B cell (primary cell): ENCODE measurements around the gene ARMC12. TPM values are rescaled to one million over a fixed set of nuclear protein-coding genes. Genes with fewer than 3 reads are reported as not detected.
"Not testable (repeated sequence)": the region's sequence is repeated elsewhere in the genome, so short reads cannot be mapped to it uniquely, and the experiment has no call there.

Experiments used
- ATAC-seq: fragments of 200-7000 bp; cut with Tn5 transposase; one replicate; pipeline ENCODE4 v1.10.0; 2021; ENCODE audit warnings: low read depth, mild to moderate bottlenecking, moderate number of reproducible peaks, moderate library complexity
- CTCF ChIA-PET: fragments of 350-600 bp; sonication (Branson Sonifier 250); formaldehyde crosslinking; loops from one replicate; lab custom pipeline; 2021; ENCODE audit warnings: antibody characterized with exemption, inconsistent platforms; lab: Charles Lee
- POLR2A ChIA-PET: fragments of 350-600 bp; sonication (Branson Sonifier 250); formaldehyde crosslinking; loops from one replicate; lab custom pipeline; 2021; ENCODE audit warnings: antibody characterized with exemption; lab: Charles Lee
- DNase-seq: peaks from one replicate; pipeline ENCODE4 v3.0.0; 2013
- H2AFZ ChIP-seq: 2 replicates; pipeline ENCODE4 v1.6.1; 2012; ENCODE audit warnings: mild to moderate bottlenecking, low read depth, low read length; ENCODE audit not compliant: insufficient read depth, poor library complexity, severe bottlenecking
- H3K27ac ChIP-seq, 2 donors: 1 replicate in 1 of 2; 2 replicates in 1 of 2; pipeline ENCODE4 v1.5.1; 2012 to 2013; ENCODE audit warnings: low read length in 2 of 2, mild to moderate bottlenecking in 2 of 2, moderate library complexity in 1 of 2
- H3K27me3 ChIP-seq, 4 experiments: fragments of 200-600 bp in 1 of 4; sonication (generic) in 1 of 4; replicated peaks in 1 of 4; 1 replicate in 2 of 4; 2 replicates in 2 of 4; pipeline versions ENCODE4 v1.6.1 to v1.7.0; 2013 to 2016; ENCODE audit warnings: low read length in 3 of 4, mild to moderate bottlenecking in 2 of 4, mixed read lengths in 1 of 4, moderate library complexity in 1 of 4; ENCODE audit not compliant: insufficient read depth in 4 of 4, control insufficient read depth in 3 of 4; ENCODE audit errors: control extremely low read depth in 1 of 4
- H3K36me3 ChIP-seq, 2 experiments: replicated peaks in 1 of 2; 1 replicate in 1 of 2; 2 replicates in 1 of 2; pipeline versions ENCODE4 v1.6.1 to v1.7.1; 2013; ENCODE audit warnings: low read length in 1 of 2; ENCODE audit not compliant: insufficient read depth in 2 of 2, control insufficient read depth in 1 of 2; ENCODE audit errors: control extremely low read depth in 1 of 2, extremely low read depth in 1 of 2
- H3K4me1 ChIP-seq, 2 donors: fragments of 200-600 bp in 1 of 2; sonication (generic) in 1 of 2; 1 replicate in 1 of 2; 2 replicates in 1 of 2; pipeline versions ENCODE4 v1.5.1 to v1.6.1; 2013 to 2017; ENCODE audit warnings: low read length in 2 of 2; ENCODE audit not compliant: control insufficient read depth in 2 of 2, insufficient read depth in 2 of 2
- H3K4me2 ChIP-seq: replicated peaks from 2 replicates; pipeline ENCODE3; 2012; ENCODE audit warnings: mild to moderate bottlenecking, low read depth, low read length; ENCODE audit not compliant: poor library complexity, severe bottlenecking
- H3K4me3 ChIP-seq, 5 experiments: fragments of 200-600 bp in 1 of 5; sonication (generic) in 1 of 5; 1 replicate in 3 of 5; 2 replicates in 2 of 5; pipeline versions ENCODE4 v1.5.1 to v1.7.0; 2011 to 2016; ENCODE audit warnings: low read length in 4 of 5, mild to moderate bottlenecking in 4 of 5, low read depth in 2 of 5, control low read depth in 1 of 5, moderate library complexity in 1 of 5; ENCODE audit not compliant: insufficient read depth in 1 of 5; ENCODE audit errors: control extremely low read depth in 1 of 5, extremely low read depth in 1 of 5
- H3K79me2 ChIP-seq: fragments of 200-600 bp; sonication (generic); one replicate; pipeline ENCODE4 v1.6.0; 2016; ENCODE audit warnings: low read length; ENCODE audit not compliant: control insufficient read depth, insufficient read depth
- H3K9ac ChIP-seq: fragments of 200-600 bp; sonication (generic); 2 replicates; pipeline ENCODE4 v1.6.1; 2017; ENCODE audit warnings: mild to moderate bottlenecking, low read length, moderate library complexity
- H3K9me3 ChIP-seq, 3 donors: one replicate each; pipeline versions ENCODE4 v1.6.1 to v1.7.1; 2013; ENCODE audit warnings: low read length in 2 of 3; ENCODE audit not compliant: control insufficient read depth in 2 of 3, insufficient read depth in 1 of 3; ENCODE audit errors: control extremely low read depth in 1 of 3
- H4K20me1 ChIP-seq: 2 replicates; pipeline ENCODE4 v1.6.0; 2012; ENCODE audit warnings: mild to moderate bottlenecking, low read length; ENCODE audit not compliant: insufficient read depth, control insufficient read depth, poor library complexity, severe bottlenecking
- H3K27ac Mint-ChIP-seq: one replicate; pipeline ENCODE4 v1.8.0; 2021; ENCODE audit warnings: mixed read lengths
- H3K27me3 Mint-ChIP-seq: one replicate; pipeline ENCODE4 v1.8.0; 2021; ENCODE audit warnings: mixed read lengths
- H3K4me1 Mint-ChIP-seq: one replicate; pipeline ENCODE4 v1.8.0; 2021; ENCODE audit warnings: mixed read lengths
- H3K4me3 Mint-ChIP-seq: one replicate; pipeline ENCODE4 v1.8.0; 2021; ENCODE audit warnings: mixed read lengths
- H3K9me3 Mint-ChIP-seq: one replicate; pipeline ENCODE4 v1.8.0; 2022; ENCODE audit warnings: mixed read lengths; ENCODE audit not compliant: insufficient read depth
- EZH2 ChIP-seq: IDR thresholded peaks from 2 replicates; pipeline ENCODE4 v1.6.1; 2012; ENCODE audit warnings: borderline replicate concordance, low read depth, mild to moderate bottlenecking, moderate library complexity, low read length; ENCODE audit not compliant: insufficient read depth, poor library complexity, severe bottlenecking
- WGBS: methylation state at CpG from one replicate; pipeline ENCODE4 v1.1.5; 2013; ENCODE audit warnings: missing lambda C conversion rate; ENCODE audit not compliant: insufficient coverage; 5-methylcytosine and 5-hydroxymethylcytosine counted together
- intact Hi-C: fragments of 100-400 bp; cut with micrococcal nuclease; formaldehyde crosslinking; loops from one replicate; pipeline ENCODE4 v1.10.0; 2022
- polyA plus RNA-seq: library from polyadenylated mRNA; depleted of rRNA; stranded (reverse); fragments of >200 nt; gene quantifications from 2 replicates; pipeline ENCODE4 v1.2.3, GENCODE V29; 2012
- total RNA-seq, 2 donors: library from RNA; stranded (reverse); fragments of 120-200 nt in 1 of 2; gene quantifications; 1 replicate in 1 of 2; 2 replicates in 1 of 2; pipeline versions ENCODE4 v1.2.3 to v1.2.4, GENCODE V29; 2013 to 2022
- TF ChIP-seq, protein P1 (sequence below): fragments of 200-600 bp; IDR thresholded peaks from one replicate; pipeline ENCODE4 v1.8.0; 2022; ENCODE audit warnings: antibody characterized with exemption, mild to moderate bottlenecking

The ARMC12 gene
- total and polyA plus RNA-seq, 2 donors (not counting 1 experiment from before 2014, with no cell fraction given): 0.52 to 2.8 TPM

DNA sequence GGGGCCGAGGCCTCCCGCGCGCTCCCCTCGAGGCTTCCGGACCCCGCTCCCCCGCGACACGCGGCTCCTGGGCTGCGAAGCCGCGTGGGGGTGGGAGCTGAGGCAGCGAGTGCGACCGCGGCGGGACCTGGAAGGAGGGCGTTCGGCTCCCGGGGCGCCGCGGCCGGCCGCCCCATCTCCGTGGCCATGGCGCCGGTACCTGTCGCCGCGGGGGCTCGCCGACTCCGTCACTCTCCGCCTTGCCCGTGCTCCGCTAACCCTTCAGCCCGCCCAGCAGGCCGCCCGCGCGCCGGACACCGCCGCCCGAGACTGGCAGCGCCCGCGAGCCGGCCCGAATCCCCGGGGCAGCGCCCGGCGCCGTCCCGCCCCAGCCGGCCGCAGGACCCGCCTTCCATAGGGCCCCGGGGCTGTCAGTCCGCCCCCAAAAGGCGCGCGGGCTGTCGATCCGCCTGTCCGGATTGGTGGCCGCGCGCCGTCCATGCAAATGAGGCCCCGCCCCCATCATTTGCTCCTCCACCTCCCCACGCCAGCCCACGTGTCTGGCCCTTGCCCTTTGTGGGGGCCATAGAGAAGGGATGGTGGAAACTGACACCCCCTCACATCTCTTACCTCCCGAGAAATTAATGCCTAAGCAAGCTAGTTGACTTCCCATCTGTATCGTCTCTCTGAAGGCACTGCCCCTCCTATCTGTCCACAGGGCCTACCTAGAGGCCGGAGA, 48.1 kb upstream of the ARMC12 start, which contains the start of gene FKBP5:
FKBP5 (minus strand) TSS at position 311 of the 718 bp plus-strand sequence. CDS start 46,091 bp downstream, outside the sequence.
- peak within 1 kb of the TSS; percentile 25 to 60 for H3K27ac ChIP-seq
- H2AFZ ChIP-seq: peak within 1 kb of the TSS; percentile 76
- DNase-seq: peak; percentile 91
- peak within 1 kb of the TSS; percentile 97 for H3K4me3 Mint-ChIP-seq
- H3K9ac ChIP-seq: peak within 1 kb of the TSS; percentile 69
- no peaks in the 10 kb centered on the region for H4K20me1 ChIP-seq
- H3K4me2 ChIP-seq: peak within 1 kb of the TSS; percentile 96
- H3K4me1 Mint-ChIP-seq: peaks cover 17% of the 10 kb centered on the region
- peaks cover 0 to 3% (median 0%) of the 10 kb centered on the region in 3 donors for H3K9me3 ChIP-seq
- TF ChIP-seq, protein P1, sequence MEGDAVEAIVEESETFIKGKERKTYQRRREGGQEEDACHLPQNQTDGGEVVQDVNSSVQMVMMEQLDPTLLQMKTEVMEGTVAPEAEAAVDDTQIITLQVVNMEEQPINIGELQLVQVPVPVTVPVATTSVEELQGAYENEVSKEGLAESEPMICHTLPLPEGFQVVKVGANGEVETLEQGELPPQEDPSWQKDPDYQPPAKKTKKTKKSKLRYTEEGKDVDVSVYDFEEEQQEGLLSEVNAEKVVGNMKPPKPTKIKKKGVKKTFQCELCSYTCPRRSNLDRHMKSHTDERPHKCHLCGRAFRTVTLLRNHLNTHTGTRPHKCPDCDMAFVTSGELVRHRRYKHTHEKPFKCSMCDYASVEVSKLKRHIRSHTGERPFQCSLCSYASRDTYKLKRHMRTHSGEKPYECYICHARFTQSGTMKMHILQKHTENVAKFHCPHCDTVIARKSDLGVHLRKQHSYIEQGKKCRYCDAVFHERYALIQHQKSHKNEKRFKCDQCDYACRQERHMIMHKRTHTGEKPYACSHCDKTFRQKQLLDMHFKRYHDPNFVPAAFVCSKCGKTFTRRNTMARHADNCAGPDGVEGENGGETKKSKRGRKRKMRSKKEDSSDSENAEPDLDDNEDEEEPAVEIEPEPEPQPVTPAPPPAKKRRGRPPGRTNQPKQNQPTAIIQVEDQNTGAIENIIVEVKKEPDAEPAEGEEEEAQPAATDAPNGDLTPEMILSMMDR: no peak
- no peak for TF ChIP-seq EZH2
- H3K79me2 ChIP-seq: peaks cover 13% of the 10 kb centered on the region
- no peaks in the 10 kb centered on the region for H3K36me3 ChIP-seq
- peak within 1 kb of the TSS; percentile 55 to 82 (median 73) for H3K4me3 ChIP-seq
- H3K9me3 Mint-ChIP-seq: no peaks in the 10 kb centered on the region
- under 1% methylated on average over 69 of the region's 80 CpGs for WGBS
- peaks cover 5 to 11% of the 10 kb centered on the region in 2 donors for H3K4me1 ChIP-seq
- ATAC-seq: peak; percentile 95
- CTCF ChIA-PET: interaction anchor here (0.9 to 2.7 kb wide), 3 partner anchors 28 to 104 kb away, joined by 3 to 11 read pairs (median 4); no protein-coding TSS in a partner anchor
- no peaks in the 10 kb centered on the region for H3K27me3 ChIP-seq
- H3K27ac Mint-ChIP-seq: peak within 1 kb of the TSS; percentile 89
- H3K27me3 Mint-ChIP-seq: no peaks in the 10 kb centered on the region
- POLR2A ChIA-PET: interaction anchor here (1.5 kb wide), 1 partner anchor 20 kb away, joined by 5 read pairs; no protein-coding TSS in a partner anchor
- intact Hi-C loops: loop anchor here (1.0 to 2.0 kb wide), 2 partner anchors 30 to 44 kb away; no protein-coding TSS in a partner anchor

DNA sequence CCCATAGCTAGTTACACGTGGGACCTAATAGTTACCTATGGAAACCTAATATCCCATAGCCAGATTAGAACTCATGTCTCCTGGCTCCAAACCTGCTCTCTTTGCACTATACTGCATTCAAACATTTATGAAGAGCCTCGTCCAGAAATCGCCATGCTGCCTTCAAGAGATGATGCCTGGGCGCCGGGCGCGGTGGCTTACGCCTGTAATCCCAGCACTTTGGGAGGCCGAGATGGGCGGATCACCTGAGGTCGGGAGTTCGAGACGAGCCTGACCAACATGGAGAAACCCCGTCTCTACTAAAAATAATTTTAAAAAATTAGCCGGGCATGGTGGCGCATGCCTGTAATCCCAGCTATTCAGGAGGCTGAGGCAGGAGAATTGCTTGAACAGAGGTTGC, 46.8 kb upstream of the ARMC12 start:
- H3K27me3 Mint-ChIP-seq, DNase-seq, H3K4me3 ChIP-seq, H3K4me3 Mint-ChIP-seq, H3K27me3 ChIP-seq, H3K27ac ChIP-seq, H3K9ac ChIP-seq, intact Hi-C loops, H2AFZ ChIP-seq, H3K79me2 ChIP-seq, H3K9me3 ChIP-seq, H3K36me3 ChIP-seq, H3K9me3 Mint-ChIP-seq, POLR2A ChIA-PET, H3K4me2 ChIP-seq, ATAC-seq, H4K20me1 ChIP-seq, H3K27ac Mint-ChIP-seq: not testable (repeated sequence)
- peaks cover 17% of the 10 kb centered on the region for H3K4me1 Mint-ChIP-seq
- peaks cover 5 to 11% of the 10 kb centered on the region in 2 donors for H3K4me1 ChIP-seq
- WGBS: 97% methylated on average over 10 of the region's 16 CpGs
- CTCF ChIA-PET: interaction anchor here (0.9 to 1.1 kb wide), 3 partner anchors 27 to 105 kb away, joined by 3 to 4 read pairs (median 3); no protein-coding TSS in a partner anchor
